CD14-positive monocyte (primary cell): ENCODE data around the gene NUP93. TPM values are rescaled to one million over a fixed set of nuclear protein-coding genes. Genes with fewer than 3 reads are reported as not detected.

Source experiments
- DNase-seq, 3 donors: peaks; one replicate each; pipeline ENCODE4 v3.0.0-alpha.2; 2011 to 2022
- H2AFZ ChIP-seq: 2 replicates; pipeline ENCODE4 v1.6.0; 2012; ENCODE audit warnings: mild to moderate bottlenecking, low read depth, low read length, inconsistent platforms; ENCODE audit not compliant: insufficient read depth, poor library complexity, severe bottlenecking
- H3K27ac ChIP-seq, 2 donors: 1 replicate in 1 of 2; 2 replicates in 1 of 2; pipeline ENCODE4 v1.5.1; 2012 to 2013; ENCODE audit warnings: low read length in 2 of 2, control low read depth in 1 of 2, inconsistent platforms in 1 of 2, low read depth in 1 of 2, mild to moderate bottlenecking in 1 of 2
- H3K27me3 ChIP-seq, 2 donors: one replicate each; pipeline versions ENCODE4 v1.6.0 to v1.6.1; 2011 to 2013; ENCODE audit warnings: low read length in 2 of 2; ENCODE audit not compliant: control insufficient read depth in 2 of 2, insufficient read depth in 2 of 2
- H3K36me3 ChIP-seq, 2 donors: replicated peaks in 1 of 2; 1 replicate in 1 of 2; 2 replicates in 1 of 2; pipeline versions ENCODE4 v1.5.1 to v1.6.1; 2012 to 2013; ENCODE audit warnings: low read length in 2 of 2, control low read depth in 1 of 2, inconsistent platforms in 1 of 2, mild to moderate bottlenecking in 1 of 2; ENCODE audit not compliant: insufficient read depth in 2 of 2, control insufficient read depth in 1 of 2
- H3K4me1 ChIP-seq, 2 donors: 1 replicate in 1 of 2; 2 replicates in 1 of 2; pipeline versions ENCODE4 v1.5.1 to v1.6.1; 2012 to 2013; ENCODE audit warnings: low read length in 2 of 2, control low read depth in 1 of 2, inconsistent platforms in 1 of 2, mild to moderate bottlenecking in 1 of 2, moderate library complexity in 1 of 2; ENCODE audit not compliant: insufficient read depth in 2 of 2, control insufficient read depth in 1 of 2
- H3K4me2 ChIP-seq: replicated peaks from 2 replicates; pipeline ENCODE3; 2012; ENCODE audit warnings: low read length, moderate library complexity, mild to moderate bottlenecking; ENCODE audit not compliant: poor library complexity, severe bottlenecking; ENCODE audit errors: extremely low read depth
- H3K4me3 ChIP-seq, 3 experiments: fragments of 200-600 bp in 1 of 3; sonication (generic) in 1 of 3; replicated peaks in 1 of 3; 1 replicate in 2 of 3; 2 replicates in 1 of 3; pipeline ENCODE4 v1.5.1; 2011 to 2013; ENCODE audit warnings: low read length in 3 of 3, mild to moderate bottlenecking in 3 of 3, control low read depth in 2 of 3, low read depth in 2 of 3, inconsistent platforms in 1 of 3, moderate library complexity in 1 of 3
- H3K79me2 ChIP-seq: 2 replicates; pipeline ENCODE4 v1.6.0; 2012; ENCODE audit warnings: mild to moderate bottlenecking, control low read depth, inconsistent platforms, low read length, moderate library complexity; ENCODE audit not compliant: insufficient read depth
- H3K9ac ChIP-seq: 2 replicates; pipeline ENCODE4 v1.6.0; 2017; ENCODE audit warnings: low read length, mild to moderate bottlenecking; ENCODE audit not compliant: insufficient read depth, poor library complexity, severe bottlenecking
- H3K9me3 ChIP-seq, 2 donors: replicated peaks in 1 of 2; 1 replicate in 1 of 2; 2 replicates in 1 of 2; pipeline versions ENCODE4 v1.5.1 to v1.6.1; 2012 to 2013; ENCODE audit warnings: low read length in 2 of 2, control low read depth in 1 of 2; ENCODE audit not compliant: control insufficient read depth in 1 of 2, insufficient read depth in 1 of 2
- H4K20me1 ChIP-seq: 2 replicates; pipeline ENCODE4 v1.6.0; 2012; ENCODE audit warnings: mild to moderate bottlenecking, low read length, control low read depth, moderate library complexity; ENCODE audit not compliant: insufficient read depth
- H3K27ac Mint-ChIP-seq, 7 donors: one replicate each; pipeline ENCODE4 v1.8.0; 2020; ENCODE audit warnings: mild to moderate bottlenecking in 7 of 7, mixed read lengths in 7 of 7, moderate library complexity in 6 of 7, inconsistent platforms in 2 of 7
- H3K27me3 Mint-ChIP-seq, 3 donors: one replicate each; pipeline ENCODE4 v1.8.0; 2021 to 2022; ENCODE audit warnings: low read depth in 3 of 3, mild to moderate bottlenecking in 3 of 3, mixed read lengths in 3 of 3, moderate library complexity in 3 of 3, inconsistent platforms in 1 of 3
- H3K36me3 Mint-ChIP-seq, 2 donors: one replicate each; pipeline ENCODE4 v1.8.0; 2020; ENCODE audit warnings: mixed read lengths in 2 of 2, inconsistent platforms in 1 of 2, mild to moderate bottlenecking in 1 of 2
- H3K4me1 Mint-ChIP-seq: one replicate; pipeline ENCODE4 v1.8.0; 2020; ENCODE audit warnings: mild to moderate bottlenecking, mixed read lengths
- H3K4me3 Mint-ChIP-seq, 2 donors: one replicate each; pipeline ENCODE4 v1.8.0; 2020; ENCODE audit warnings: mild to moderate bottlenecking in 2 of 2, mixed read lengths in 2 of 2, moderate library complexity in 1 of 2
- H3K9me3 Mint-ChIP-seq, 7 donors: one replicate each; pipeline ENCODE4 v1.8.0; 2020 to 2022; ENCODE audit warnings: mixed read lengths in 7 of 7, mild to moderate bottlenecking in 6 of 7, moderate library complexity in 6 of 7, inconsistent platforms in 2 of 7
- CTCF ChIP-seq: fragments of 200-600 bp; IDR thresholded peaks from one replicate; pipeline ENCODE4 v1.8.0; 2022; ENCODE audit warnings: antibody characterized with exemption, mild to moderate bottlenecking
- WGBS: methylation state at CpG from one replicate; pipeline ENCODE4 v1.1.5; 2013; ENCODE audit warnings: missing lambda C conversion rate; ENCODE audit not compliant: insufficient coverage; 5-methylcytosine and 5-hydroxymethylcytosine counted together
- intact Hi-C, 2 donors: fragments of 100-400 bp; cut with micrococcal nuclease; formaldehyde crosslinking; loops; one replicate each; pipeline versions ENCODE4 v1.15.0 to v1.15.1; 2023
- polyA plus RNA-seq, 3 donors: library from polyadenylated mRNA; depleted of rRNA in 1 of 3; unstranded in 2 of 3; stranded (reverse) in 1 of 3; fragments of 300-500 nt in 2 of 3; fragments of >200 nt in 1 of 3; fragmentation: Illumina TruSeq in 2 of 3; gene quantifications; 1 replicate in 2 of 3; 2 replicates in 1 of 3; pipeline ENCODE4 v1.2.3, GENCODE V29; 2012 to 2021

The NUP93 gene
- polyA plus RNA-seq, 3 donors: 46.6 to 77.7 (median 59.4) TPM

GRCh38 chr16:56895813-56896212, 165.9 kb downstream of the NUP93 start:
- peaks cover 17% of the 10 kb centered on the region for H3K4me1 Mint-ChIP-seq
- no peaks in the 10 kb centered on the region for H3K9me3 Mint-ChIP-seq
- Histone ChIP-seq H3K36me3 (no peaks in the 10 kb centered on the region), H2AFZ (no peak overlapping the region), H3K4me3 (no peak overlapping the region), H3K9me3 (no peaks in the 10 kb centered on the region), H3K4me2 (no peak overlapping the region), H3K27me3 (no peaks in the 10 kb centered on the region), H3K9ac (no peak overlapping the region), H3K4me1 (peaks cover 4% of the 10 kb centered on the region in 2 donors), H3K79me2 (no peaks in the 10 kb centered on the region), H3K27ac (no peak overlapping the region), H4K20me1 (no peaks in the 10 kb centered on the region)
- no peak for DNase-seq
- 91% methylated on average over 3 of the region's 4 CpGs for WGBS
- peaks cover 19 to 29% (median 19%) of the 10 kb centered on the region in 3 donors for H3K27me3 Mint-ChIP-seq
- no peak for TF ChIP-seq CTCF
- intact Hi-C loops: no loop called here
- peaks cover 0 to 2% of the 10 kb centered on the region in 2 donors for H3K36me3 Mint-ChIP-seq
- no peak overlapping the region for H3K4me3 Mint-ChIP-seq
- no peak overlapping the region for H3K27ac Mint-ChIP-seq

- no peak overlapping the region for H3K9ac ChIP-seq
- no peak overlapping the region for H3K4me2 ChIP-seq
- H3K27ac ChIP-seq: no peak overlapping the region
- H3K36me3 ChIP-seq: no peaks in the 10 kb centered on the region
- 100% methylated on average over 3 of the region's 3 CpGs for WGBS
- no peaks in the 10 kb centered on the region for H3K9me3 ChIP-seq
- no peak overlapping the region for H3K4me3 ChIP-seq
- H3K79me2 ChIP-seq: no peaks in the 10 kb centered on the region
- no peaks in the 10 kb centered on the region for H3K27me3 ChIP-seq
- peaks cover 20 to 29% (median 20%) of the 10 kb centered on the region in 3 donors for H3K27me3 Mint-ChIP-seq
- H3K4me3 Mint-ChIP-seq: no peak overlapping the region
- no peak for TF ChIP-seq CTCF
- H3K36me3 Mint-ChIP-seq: peaks cover 0 to 2% of the 10 kb centered on the region in 2 donors
- DNase-seq: no peak
- H3K9me3 Mint-ChIP-seq: no peaks in the 10 kb centered on the region
- no peak overlapping the region for H3K27ac Mint-ChIP-seq
- no peak overlapping the region for H2AFZ ChIP-seq
- peaks cover 4% of the 10 kb centered on the region in 2 donors for H3K4me1 ChIP-seq
- peaks cover 17% of the 10 kb centered on the region for H3K4me1 Mint-ChIP-seq
- intact Hi-C loops: no loop called here
- H4K20me1 ChIP-seq: no peaks in the 10 kb centered on the region
These were observed 166.3 kb downstream of the NUP93 start for GRCh38 chr16:56896244-56896643.
